Measurements from ENCODE around the gene SHMT1. TPM values are rescaled to one million over a fixed set of nuclear protein-coding genes. Genes with fewer than 3 reads are reported as not detected.
A peak's percentile ranks its signal among the peaks of the same experiment; 100 is the strongest.

Gene SHMT1
- total and polyA plus RNA-seq, 2 of the 4 experiments (the other 2 are of a cell fraction), result 7.5 to 8.1 TPM

GRCh38 chr17:18321309-18321708, 42.0 kb downstream of the SHMT1 start:
- peaks cover 58% of the 10 kb centered on the region for H4K20me1 ChIP-seq (ENCODE audit: insufficient read depth, low read length)
- ATAC-seq (ENCODE audit: low read depth) (no peak), DNase-seq (no peak)
- no peaks in the 10 kb centered on the region for H3K9me3 ChIP-seq (ENCODE audit: control insufficient read depth, insufficient read depth, low read length)
- H3K4me2 ChIP-seq (ENCODE audit: low read depth, low read length), result no peak overlapping the region
- peaks cover 54% of the 10 kb centered on the region for H3K36me3 ChIP-seq (ENCODE audit: control insufficient read depth, insufficient read depth, low read length)
- H3K56ac ChIP-seq (ENCODE audit: extremely low read depth, insufficient read depth, low read length), result no peak overlapping the region
- H3K79me1 ChIP-seq (ENCODE audit: low read depth in 1 of 2, low read length in 2 of 2), result peaks cover 31 to 79% of the 10 kb centered on the region in 2 experiments
- no peak overlapping the region for H4K8ac ChIP-seq (ENCODE audit: low read depth in 2 of 2, low read length in 2 of 2)
- no peak overlapping the region for H2AFZ ChIP-seq (replicated peaks; ENCODE audit: low read length, poor library complexity)
- H3K27me3 ChIP-seq (ENCODE audit: control insufficient read depth, insufficient read depth, low read length), result no peaks in the 10 kb centered on the region
- no TSS peak for BruUV-seq (replicated peaks)
- no peak overlapping the region for H2BK120ac ChIP-seq (ENCODE audit: low read depth, low read length)
- WGBS, 2 experiments (ENCODE audit: extremely low coverage in 2 of 2, insufficient read length in 1 of 2), result no CpG with 5 or more reads among the region's 5 CpGs
- POLR2A ChIA-PET (ENCODE audit: unreplicated experiment), result no interaction called here
- no peak overlapping the region for H3K14ac ChIP-seq (replicated peaks; ENCODE audit: low read depth, low read length)
- no peak overlapping the region for H3K4ac ChIP-seq (ENCODE audit: low read depth, low read length)
- dilution Hi-C loops (cut with HindIII; ENCODE audit: low sequenced_read_pairs, unreplicated experiment) (no loop called here), intact Hi-C loops (cut with micrococcal nuclease) (no loop called here), in situ Hi-C loops (cut with MboI; ENCODE audit: low sequenced_read_pairs) (no loop called here)
- H3K9ac ChIP-seq (ENCODE audit: low read depth, low read length), result no peak overlapping the region
- H2BK20ac ChIP-seq (ENCODE audit: low read depth, low read length), result no peak overlapping the region
- no peak overlapping the region for H4K5ac ChIP-seq (ENCODE audit: low read depth, low read length)
- H4K91ac ChIP-seq (ENCODE audit: insufficient read depth, low read depth, low read length), result no peak overlapping the region
- H2AK5ac ChIP-seq (ENCODE audit: low read depth, low read length), result no peak overlapping the region
- CTCF ChIA-PET, result no interaction called here
- no peak overlapping the region for H3K18ac ChIP-seq (ENCODE audit: low read depth, low read length)
- H3K9me1 ChIP-seq (ENCODE audit: insufficient read depth, low read length), result peaks cover 13% of the 10 kb centered on the region; the same call in 1 of the 2 replicates
- H3K23ac ChIP-seq (ENCODE audit: low read depth, low read length), result no peak overlapping the region
- H3K27ac ChIP-seq (ENCODE audit: insufficient read depth, low read length), result no peak overlapping the region
- H2AK9ac ChIP-seq (replicated peaks; ENCODE audit: low read depth, low read length, poor library complexity), result no peak overlapping the region
- H2BK15ac ChIP-seq (ENCODE audit: low read depth, low read length), result no peak overlapping the region
- H3K4me1 ChIP-seq (ENCODE audit: control insufficient read depth, insufficient read depth, low read length), result peaks cover 6% of the 10 kb centered on the region; the same call in 1 of the 2 replicates
- TF ChIP-seq USF2 (IDR thresholded peaks at IDR 0.05; ENCODE audit: low read depth, low read length) (no peak), CTCF (conservative IDR thresholded peaks at IDR 0.05; ENCODE audit: low read depth, low read length) (peak; percentile 8; the same call in 1 of the 2 replicates), BHLHE40 (IDR thresholded peaks at IDR 0.05; ENCODE audit: low read depth, low read length) (no peak), MAFK (IDR thresholded peaks at IDR 0.05; ENCODE audit: low read depth, low read length) (no peak), RAD21 (IDR thresholded peaks at IDR 0.05; ENCODE audit: low read length) (no peak), RFX5 (IDR thresholded peaks at IDR 0.05; ENCODE audit: low read depth, low read length) (no peak), MAZ (IDR thresholded peaks at IDR 0.05; ENCODE audit: borderline replicate concordance, low read depth, low read length) (no peak), ELK1 (IDR thresholded peaks at IDR 0.05; ENCODE audit: borderline replicate concordance, low read depth, low read length) (no peak)
- no peak overlapping the region for H3K4me3 ChIP-seq (ENCODE audit: insufficient read depth, low read depth, low read length)
- H2BK5ac ChIP-seq (ENCODE audit: low read depth, low read length, poor library complexity, severe bottlenecking), result no peak overlapping the region

Measured in IMR-90 (cell line).